Stimulated activated CD8-positive, alpha-beta memory T cell treated with anti-CD3 and anti-CD28 coated beads, Interleukin-4, amount 100 ng/mL, for 1 hour (primary cell): ENCODE measurements around the gene VAV2.

Experiments used
- DNase-seq, 2 donors: peaks; one replicate each; pipeline ENCODE4 v3.0.0-alpha.2; 2020; ENCODE audit warnings: low read depth in 2 of 2, low spot score in 1 of 2

The VAV2 gene

GRCh38 chr9:133786907-133787753 lies 205.0 kb downstream of the VAV2 start:
- no peak for DNase-seq

GRCh38 chr9:133786371-133786753 lies 205.8 kb downstream of the VAV2 start:
- DNase-seq, result no peak

GRCh38 chr9:133785753-133786370 lies 206.3 kb downstream of the VAV2 start:
- no peak for DNase-seq

- DNase-seq, result no peak
Observed at GRCh38 chr9:133784731-133785561, 207.2 kb downstream of the VAV2 start.

- DNase-seq, result no peak
Observed at GRCh38 chr9:133783331-133783731, 208.8 kb downstream of the VAV2 start.

GRCh38 chr9:133782157-133783130 lies 209.7 kb downstream of the VAV2 start:
- DNase-seq, result peak; percentile 20 to 44

- no peak for DNase-seq
Observed at GRCh38 chr9:133781828-133782135, 210.3 kb downstream of the VAV2 start.

GRCh38 chr9:133780962-133781827 lies 210.9 kb downstream of the VAV2 start:
- no peak for DNase-seq

- DNase-seq, result no peak
Observed at GRCh38 chr9:133780404-133780945, 211.6 kb downstream of the VAV2 start.

GRCh38 chr9:133779516-133780403 lies 212.4 kb downstream of the VAV2 start:
- DNase-seq, result no peak

- no peak for DNase-seq
Observed at GRCh38 chr9:133779081-133779480, 213.0 kb downstream of the VAV2 start.

- no peak for DNase-seq
Observed at GRCh38 chr9:133778336-133779013, 213.6 kb downstream of the VAV2 start.

GRCh38 chr9:133777871-133778270 lies 214.3 kb downstream of the VAV2 start:
- DNase-seq, result no peak

GRCh38 chr9:133777068-133777791 lies 214.9 kb downstream of the VAV2 start:
- DNase-seq, result no peak

- DNase-seq, result no peak
Observed at GRCh38 chr9:133775951-133776905, 215.9 kb downstream of the VAV2 start.

- no peak for DNase-seq
Observed at GRCh38 chr9:133775291-133775690, 216.8 kb downstream of the VAV2 start.
